Spleen (tissue), 7 donors: ENCODE measurements around the gene CAMKK1.

Experiments
- POLR2A ChIP-seq, 3 donors: fragments of 450-650 bp; IDR thresholded peaks; one replicate each; pipeline ENCODE4 v1.5.1; 2017; ENCODE audit warnings: antibody characterized with exemption in 3 of 3, mild to moderate bottlenecking in 1 of 3
- TF ChIP-seq, protein P1 (sequence below), 11 experiments: fragments of 200-600 bp in 7 of 11; fragments of 450-650 bp in 4 of 11; sonication (generic) in 4 of 11; IDR thresholded peaks in 8 of 11; conservative IDR thresholded peaks in 3 of 11; 1 replicate in 7 of 11; 2 replicates in 4 of 11; pipeline versions ENCODE4 v1.4.0 to v1.8.0; 2016 to 2021; ENCODE audit warnings: antibody characterized with exemption in 11 of 11, inconsistent platforms in 4 of 11, mild to moderate bottlenecking in 1 of 11
- donor health status: DM: no; HTN: no; CAD: no; lungs with moderate emphysema.
- donor health status: DM: no; HTN: no; CAD: no.
- donor health status: DM: no; HTN: no; CAD: no.

DNA sequence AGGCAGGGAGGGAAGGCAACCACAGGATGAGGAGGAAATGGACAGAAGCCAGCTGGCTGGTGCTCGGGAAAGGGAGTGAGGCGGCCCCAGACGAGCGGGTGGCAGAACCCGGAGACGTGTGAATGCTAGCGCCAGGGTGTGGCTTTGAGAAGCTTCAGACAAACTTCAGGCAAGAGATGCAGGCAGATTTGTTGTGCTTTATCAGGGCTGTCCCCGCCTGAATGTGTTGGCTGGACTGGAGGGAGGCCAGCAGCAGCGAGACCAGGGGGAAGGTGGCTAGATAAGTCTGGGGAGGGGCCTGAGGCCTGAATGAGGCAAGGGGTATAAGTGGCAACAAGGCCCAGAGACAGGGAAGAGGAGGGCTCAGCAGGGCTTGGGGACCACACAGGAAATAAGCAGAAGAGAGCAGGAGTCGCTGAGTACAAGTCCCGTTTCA, 22.0 kb downstream of the CAMKK1 start:
- TF ChIP-seq POLR2A (IDR thresholded peaks at IDR 0.05): no peak
- TF ChIP-seq, protein P1, sequence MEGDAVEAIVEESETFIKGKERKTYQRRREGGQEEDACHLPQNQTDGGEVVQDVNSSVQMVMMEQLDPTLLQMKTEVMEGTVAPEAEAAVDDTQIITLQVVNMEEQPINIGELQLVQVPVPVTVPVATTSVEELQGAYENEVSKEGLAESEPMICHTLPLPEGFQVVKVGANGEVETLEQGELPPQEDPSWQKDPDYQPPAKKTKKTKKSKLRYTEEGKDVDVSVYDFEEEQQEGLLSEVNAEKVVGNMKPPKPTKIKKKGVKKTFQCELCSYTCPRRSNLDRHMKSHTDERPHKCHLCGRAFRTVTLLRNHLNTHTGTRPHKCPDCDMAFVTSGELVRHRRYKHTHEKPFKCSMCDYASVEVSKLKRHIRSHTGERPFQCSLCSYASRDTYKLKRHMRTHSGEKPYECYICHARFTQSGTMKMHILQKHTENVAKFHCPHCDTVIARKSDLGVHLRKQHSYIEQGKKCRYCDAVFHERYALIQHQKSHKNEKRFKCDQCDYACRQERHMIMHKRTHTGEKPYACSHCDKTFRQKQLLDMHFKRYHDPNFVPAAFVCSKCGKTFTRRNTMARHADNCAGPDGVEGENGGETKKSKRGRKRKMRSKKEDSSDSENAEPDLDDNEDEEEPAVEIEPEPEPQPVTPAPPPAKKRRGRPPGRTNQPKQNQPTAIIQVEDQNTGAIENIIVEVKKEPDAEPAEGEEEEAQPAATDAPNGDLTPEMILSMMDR (IDR thresholded peaks at IDR 0.05 in 8 of 11, conservative IDR thresholded peaks at IDR 0.05 in 3 of 11): no peak
